HCT116 (cell line): Measurements from ENCODE around the gene TCEANC2. TPM values are rescaled to one million over a fixed set of nuclear protein-coding genes. Genes with fewer than 3 reads are reported as not detected.

Experiments used
- ATAC-seq: fragments of 200-7000 bp; cut with Tn5 transposase; 2 replicates; pipeline ENCODE4 v1.9.1; 2020; ENCODE audit warnings: mild to moderate bottlenecking, moderate library complexity
- BruUV-seq: library from RNA; stranded (reverse); fragments of 400-500 nt; replicated peaks from 2 replicates; lab custom pipeline; 2021; lab: Mats Ljungman, UMichigan
- CTCF ChIA-PET: fragments of 300-600 bp; sonication (Branson Sonifier 250); formaldehyde crosslinking; loops from one replicate; lab custom pipeline; 2021; ENCODE audit warnings: antibody characterized with exemption; lab: Charles Lee
- POLR2A ChIA-PET: fragments of 300-600, 350-600 bp; sonication (Branson Sonifier 250); formaldehyde crosslinking; loops from one replicate; lab custom pipeline; 2021; ENCODE audit warnings: antibody characterized with exemption; lab: Charles Lee
- RAD21 ChIA-PET, 2 experiments: fragments of 300-600 bp; sonication (Branson Sonifier 250); formaldehyde crosslinking; loops; one replicate each; lab custom pipeline; 2023; ENCODE audit warnings: low total read pairs in 2 of 2; ENCODE audit not compliant: uncharacterized antibody in 2 of 2, unreplicated experiment in 2 of 2, low non-redundant PET in 1 of 2; lab: Charles Lee
- DNase-seq: peaks from one replicate; pipeline ENCODE4 v3.0.0-alpha.2; 2010; ENCODE audit warnings: low read depth, low spot score
- H2AFZ ChIP-seq: fragments of 200-600 bp; shearing (Covaris generic), sonication (generic); 2 replicates; pipeline ENCODE4 v1.6.1; 2017; ENCODE audit warnings: low read depth, mixed run types, mixed read lengths, antibody characterized with exemption, low read length; ENCODE audit not compliant: poor library complexity, severe bottlenecking
- H3K27ac ChIP-seq: 2 replicates; pipeline ENCODE4 v1.5.1; 2012; ENCODE audit warnings: low read depth, low read length
- H3K27me3 ChIP-seq: fragments of 200-600 bp; sonication (generic); 2 replicates; pipeline ENCODE4 v1.6.1; 2016; ENCODE audit warnings: mixed run types, low read length, mixed read lengths; ENCODE audit not compliant: insufficient read depth
- H3K36me3 ChIP-seq, 2 experiments: fragments of 200-500 bp in 1 of 2; fragments of 200-600 bp in 1 of 2; sonication (Bioruptor generic) in 1 of 2; sonication (generic) in 1 of 2; 2 replicates each; pipeline versions ENCODE4 v1.5.1 to v1.6.1; 2014 to 2016; ENCODE audit warnings: low read length in 2 of 2, inconsistent platforms in 1 of 2, mixed read lengths in 1 of 2, mixed run types in 1 of 2; ENCODE audit not compliant: insufficient read depth in 2 of 2, control insufficient read depth in 1 of 2
- H3K4me1 ChIP-seq, 2 experiments: fragments of 200-600 bp in 1 of 2; sonication (generic) in 1 of 2; 2 replicates each; pipeline versions ENCODE4 v1.5.1 to v1.6.1; 2012 to 2017; ENCODE audit warnings: low read length in 2 of 2, inconsistent platforms in 1 of 2, mild to moderate bottlenecking in 1 of 2, mixed read lengths in 1 of 2, mixed run types in 1 of 2, moderate library complexity in 1 of 2; ENCODE audit not compliant: insufficient read depth in 2 of 2, control insufficient read depth in 1 of 2
- H3K4me2 ChIP-seq: fragments of 200-600 bp; sonication (generic); 2 replicates; pipeline ENCODE4 v1.6.1; 2017; ENCODE audit warnings: mixed run types, low read length, mixed read lengths
- H3K4me3 ChIP-seq, 2 experiments: fragments of 200-600 bp in 1 of 2; sonication (generic) in 1 of 2; replicated peaks in 1 of 2; 2 replicates each; pipeline ENCODE4 v1.5.1; 2011 to 2016; ENCODE audit warnings: low read length in 2 of 2, control low read depth in 1 of 2, low read depth in 1 of 2, mild to moderate bottlenecking in 1 of 2, mixed read lengths in 1 of 2, mixed run types in 1 of 2
- H3K79me2 ChIP-seq: fragments of 200-600 bp; sonication (generic); 2 replicates; pipeline ENCODE4 v1.6.1; 2017; ENCODE audit warnings: mild to moderate bottlenecking, mixed run types, low read length, moderate library complexity, mixed read lengths; ENCODE audit not compliant: insufficient read depth
- H3K9ac ChIP-seq: fragments of 200-600 bp; sonication (generic); 2 replicates; pipeline ENCODE4 v1.6.1; 2016; ENCODE audit warnings: low read length, mixed read lengths
- H3K9me2 ChIP-seq: fragments of 200-600 bp; sonication (generic), shearing (Covaris generic); 2 replicates; pipeline ENCODE4 v1.6.1; 2017; ENCODE audit warnings: mixed run types, mild to moderate bottlenecking, moderate library complexity; ENCODE audit not compliant: insufficient read depth
- H3K9me3 ChIP-seq, 2 experiments: fragments of 200-500 bp in 1 of 2; fragments of 200-600 bp in 1 of 2; sonication (Bioruptor generic) in 1 of 2; sonication (generic) in 1 of 2; 2 replicates each; pipeline ENCODE4 v1.6.1; 2014 to 2017; ENCODE audit warnings: low read length in 2 of 2, mixed read lengths in 2 of 2, inconsistent platforms in 1 of 2, low read depth in 1 of 2, mild to moderate bottlenecking in 1 of 2, mixed run types in 1 of 2, moderate library complexity in 1 of 2; ENCODE audit not compliant: control insufficient read depth in 1 of 2, insufficient read depth in 1 of 2
- H4K20me1 ChIP-seq: fragments of 200-600 bp; sonication (generic), shearing (Covaris generic); 2 replicates; pipeline ENCODE4 v1.6.1; 2017; ENCODE audit warnings: mixed run types, mild to moderate bottlenecking, moderate library complexity; ENCODE audit not compliant: insufficient read depth
- ELF1 ChIP-seq: IDR thresholded peaks from 2 replicates; pipeline ENCODE4 v1.6.1; 2012; ENCODE audit warnings: low read depth, borderline replicate concordance
- FOSL1 ChIP-seq: IDR thresholded peaks from 2 replicates; pipeline ENCODE4 v1.6.1; 2012; ENCODE audit warnings: low read depth
- RAD21 ChIP-seq: IDR thresholded peaks from 2 replicates; pipeline ENCODE4 v1.6.1; 2012; ENCODE audit warnings: low read depth, mild to moderate bottlenecking
- SIN3A ChIP-seq: IDR thresholded peaks from 2 replicates; pipeline ENCODE4 v1.6.1; 2012; ENCODE audit warnings: low read depth
- SP1 ChIP-seq: IDR thresholded peaks from 2 replicates; pipeline ENCODE4 v1.6.1; 2012; ENCODE audit warnings: low read depth
- SRF ChIP-seq: IDR thresholded peaks from 2 replicates; pipeline ENCODE4 v1.6.1; 2012; ENCODE audit warnings: low read depth
- TCF7L2 ChIP-seq: IDR thresholded peaks from 2 replicates; pipeline ENCODE4 v1.7.0; 2011; ENCODE audit warnings: borderline replicate concordance, inconsistent platforms; ENCODE audit not compliant: insufficient read depth, insufficient read length; ENCODE audit errors: extremely low read depth
- ZFX ChIP-seq: fragments of 450-650 bp; IDR thresholded peaks from 2 replicates; pipeline ENCODE4 v1.6.1; 2017
- ZNF274 ChIP-seq: fragments of 200-500 bp; sonication (Bioruptor generic); IDR thresholded peaks from 2 replicates; pipeline ENCODE4 v1.6.1; 2014; ENCODE audit warnings: mild to moderate bottlenecking, low read depth, low read length, inconsistent platforms
- intact Hi-C: fragments of 100-400 bp; cut with micrococcal nuclease; formaldehyde crosslinking; loops from 2 replicates; pipeline ENCODE4 v1.10.0; 2022
- total RNA-seq: library from RNA; stranded (reverse); gene quantifications from one replicate; pipeline ENCODE4 v1.2.1, GENCODE V29; 2021; ENCODE audit not compliant: unreplicated experiment
- TF ChIP-seq, protein P1 (sequence below): IDR thresholded peaks from 2 replicates; pipeline ENCODE4 v1.6.1; 2012
- TF ChIP-seq, protein P2 (sequence below): IDR thresholded peaks from 2 replicates; pipeline ENCODE4 v1.6.1; 2011; ENCODE audit warnings: mild to moderate bottlenecking, low read length, moderate library complexity; ENCODE audit not compliant: insufficient replicate concordance; ENCODE audit errors: extremely low read depth

Gene TCEANC2
- total RNA-seq, 1 experiment from 2014 or later = 5.4 TPM

GRCh38 chr1:54118704-54119103 lies 65.3 kb downstream of the TCEANC2 start:
- DNase-seq (no peak), ATAC-seq (no peak)
- no peak overlapping the region for H3K4me2 ChIP-seq
- H3K4me3 ChIP-seq = no peak overlapping the region
- H3K27ac ChIP-seq = no peak overlapping the region
- H3K9me3 ChIP-seq = no peaks in the 10 kb centered on the region
- ChIA-PET CTCF (interaction anchor here (0.8 to 2.0 kb wide), 2 partner anchors 37 to 371 kb away, joined by 3 to 7 read pairs; no protein-coding TSS in a partner anchor), RAD21 (no interaction called here), POLR2A (no interaction called here)
- no peaks in the 10 kb centered on the region for H4K20me1 ChIP-seq
- no peaks in the 10 kb centered on the region for H3K27me3 ChIP-seq
- peaks cover 2 to 28% of the 10 kb centered on the region in 2 experiments; a peak in 3 of 4 replicates for H3K4me1 ChIP-seq
- H3K79me2 ChIP-seq = no peaks in the 10 kb centered on the region
- TF ChIP-seq SIN3A (no peak), ZFX (no peak), ELF1 (no peak), RAD21 (no peak), TCF7L2 (no peak), FOSL1 (no peak), SP1 (no peak), ZNF274 (no peak), SRF (no peak)
- TF ChIP-seq, protein P1, sequence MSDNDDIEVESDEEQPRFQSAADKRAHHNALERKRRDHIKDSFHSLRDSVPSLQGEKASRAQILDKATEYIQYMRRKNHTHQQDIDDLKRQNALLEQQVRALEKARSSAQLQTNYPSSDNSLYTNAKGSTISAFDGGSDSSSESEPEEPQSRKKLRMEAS = no peak
- TF ChIP-seq, protein P2, sequence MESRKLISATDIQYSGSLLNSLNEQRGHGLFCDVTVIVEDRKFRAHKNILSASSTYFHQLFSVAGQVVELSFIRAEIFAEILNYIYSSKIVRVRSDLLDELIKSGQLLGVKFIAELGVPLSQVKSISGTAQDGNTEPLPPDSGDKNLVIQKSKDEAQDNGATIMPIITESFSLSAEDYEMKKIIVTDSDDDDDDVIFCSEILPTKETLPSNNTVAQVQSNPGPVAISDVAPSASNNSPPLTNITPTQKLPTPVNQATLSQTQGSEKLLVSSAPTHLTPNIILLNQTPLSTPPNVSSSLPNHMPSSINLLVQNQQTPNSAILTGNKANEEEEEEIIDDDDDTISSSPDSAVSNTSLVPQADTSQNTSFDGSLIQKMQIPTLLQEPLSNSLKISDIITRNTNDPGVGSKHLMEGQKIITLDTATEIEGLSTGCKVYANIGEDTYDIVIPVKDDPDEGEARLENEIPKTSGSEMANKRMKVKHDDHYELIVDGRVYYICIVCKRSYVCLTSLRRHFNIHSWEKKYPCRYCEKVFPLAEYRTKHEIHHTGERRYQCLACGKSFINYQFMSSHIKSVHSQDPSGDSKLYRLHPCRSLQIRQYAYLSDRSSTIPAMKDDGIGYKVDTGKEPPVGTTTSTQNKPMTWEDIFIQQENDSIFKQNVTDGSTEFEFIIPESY = no peak
- BruUV-seq = no TSS peak
- intact Hi-C loops = no loop called here
- H3K9ac ChIP-seq = no peak overlapping the region
- H2AFZ ChIP-seq = no peak overlapping the region
- no peaks in the 10 kb centered on the region for H3K36me3 ChIP-seq
- no peaks in the 10 kb centered on the region for H3K9me2 ChIP-seq
